PC-9 (cell line): ENCODE data around the gene ZP1. TPM values are rescaled to one million over a fixed set of nuclear protein-coding genes. Genes with fewer than 3 reads are reported as not detected.

Experiments used
- BruUV-seq: library from RNA; stranded (reverse); fragments of 400-500 nt; replicated peaks from 2 replicates; lab custom pipeline; 2021; lab: Mats Ljungman, UMichigan
- CTCF ChIA-PET: fragments of 300-600 bp; sonication (Branson Sonifier 250); formaldehyde crosslinking; loops from one replicate; lab custom pipeline; 2022; ENCODE audit warnings: antibody characterized with exemption; lab: Charles Lee
- POLR2A ChIA-PET: fragments of 300-600 bp; sonication (Branson Sonifier 250); formaldehyde crosslinking; loops from one replicate; lab custom pipeline; 2022; ENCODE audit warnings: antibody characterized with exemption; ENCODE audit not compliant: unreplicated experiment; lab: Charles Lee
- DNase-seq, 2 experiments: peaks; one replicate each; pipeline versions ENCODE4 v3.0.0 to v3.0.0-alpha.2; 2015 to 2022; ENCODE audit warnings: mixed read lengths in 1 of 2
- H2AFZ ChIP-seq: fragments of 200-600 bp; sonication (generic); 2 replicates; pipeline ENCODE4 v1.8.1; 2017; ENCODE audit warnings: antibody characterized with exemption
- H3F3A ChIP-seq: fragments of 200-600 bp; sonication (generic); 2 replicates; pipeline ENCODE4 v1.8.1; 2017; ENCODE audit warnings: antibody characterized with exemption, mild to moderate bottlenecking, low read depth; ENCODE audit not compliant: insufficient read depth
- H3K27ac ChIP-seq: fragments of 200-600 bp; sonication (generic); 2 replicates; pipeline ENCODE4 v1.6.1; 2016; ENCODE audit warnings: mixed run types
- H3K27me3 ChIP-seq: fragments of 200-600 bp; sonication (generic); 2 replicates; pipeline ENCODE4 v1.6.1; 2016; ENCODE audit warnings: low read depth, mixed run types; ENCODE audit not compliant: insufficient read depth
- H3K36me3 ChIP-seq: fragments of 200-600 bp; sonication (generic); 2 replicates; pipeline ENCODE4 v1.6.1; 2016; ENCODE audit warnings: low read depth, mixed run types
- H3K4me1 ChIP-seq: fragments of 200-600 bp; sonication (generic); replicated peaks from 2 replicates; pipeline ENCODE4 v1.6.1; 2016; ENCODE audit warnings: mixed run types; ENCODE audit not compliant: insufficient read depth
- H3K4me2 ChIP-seq: fragments of 200-600 bp; sonication (generic); 2 replicates; pipeline ENCODE4 v1.6.1; 2017; ENCODE audit warnings: mixed run types
- H3K4me3 ChIP-seq: fragments of 200-600 bp; sonication (generic); 2 replicates; pipeline ENCODE4 v1.6.1; 2016; ENCODE audit warnings: mixed run types
- H3K79me2 ChIP-seq: fragments of 200-600 bp; sonication (generic); 2 replicates; pipeline ENCODE4 v1.6.1; 2017; ENCODE audit warnings: low read depth, mixed run types
- H3K9me2 ChIP-seq: fragments of 200-600 bp; sonication (generic); 2 replicates; pipeline ENCODE4 v1.8.1; 2017; ENCODE audit warnings: mild to moderate bottlenecking; ENCODE audit not compliant: insufficient read depth
- H3K9me3 ChIP-seq: fragments of 200-600 bp; sonication (generic); 2 replicates; pipeline ENCODE4 v1.8.1; 2016; ENCODE audit warnings: low read depth; ENCODE audit not compliant: insufficient read depth
- H4K20me1 ChIP-seq: fragments of 200-600 bp; sonication (generic); 2 replicates; pipeline ENCODE4 v1.8.1; 2017; ENCODE audit not compliant: insufficient read depth
- EZH2 ChIP-seq: fragments of 200-600 bp; sonication (generic); IDR thresholded peaks from 2 replicates; pipeline ENCODE4 v1.8.0; 2017; ENCODE audit warnings: antibody characterized with exemption, low read depth
- intact Hi-C: fragments of 100-400 bp; cut with micrococcal nuclease; formaldehyde crosslinking; loops from one replicate; pipeline ENCODE4 v1.10.0; 2022; ENCODE audit not compliant: unreplicated experiment
- total RNA-seq: library from RNA; stranded (reverse); gene quantifications from 2 replicates; pipeline ENCODE4 v1.2.3, GENCODE V29; 2021
- TF ChIP-seq, protein P1 (sequence below): fragments of 200-600 bp; sonication (generic); conservative IDR thresholded peaks from 2 replicates; pipeline ENCODE4 v1.6.1; 2017; ENCODE audit warnings: mixed run types, antibody characterized with exemption, mild to moderate bottlenecking, moderate library complexity

Gene ZP1
- total RNA-seq, 1 experiment from 2014 or later = not detected

DNA sequence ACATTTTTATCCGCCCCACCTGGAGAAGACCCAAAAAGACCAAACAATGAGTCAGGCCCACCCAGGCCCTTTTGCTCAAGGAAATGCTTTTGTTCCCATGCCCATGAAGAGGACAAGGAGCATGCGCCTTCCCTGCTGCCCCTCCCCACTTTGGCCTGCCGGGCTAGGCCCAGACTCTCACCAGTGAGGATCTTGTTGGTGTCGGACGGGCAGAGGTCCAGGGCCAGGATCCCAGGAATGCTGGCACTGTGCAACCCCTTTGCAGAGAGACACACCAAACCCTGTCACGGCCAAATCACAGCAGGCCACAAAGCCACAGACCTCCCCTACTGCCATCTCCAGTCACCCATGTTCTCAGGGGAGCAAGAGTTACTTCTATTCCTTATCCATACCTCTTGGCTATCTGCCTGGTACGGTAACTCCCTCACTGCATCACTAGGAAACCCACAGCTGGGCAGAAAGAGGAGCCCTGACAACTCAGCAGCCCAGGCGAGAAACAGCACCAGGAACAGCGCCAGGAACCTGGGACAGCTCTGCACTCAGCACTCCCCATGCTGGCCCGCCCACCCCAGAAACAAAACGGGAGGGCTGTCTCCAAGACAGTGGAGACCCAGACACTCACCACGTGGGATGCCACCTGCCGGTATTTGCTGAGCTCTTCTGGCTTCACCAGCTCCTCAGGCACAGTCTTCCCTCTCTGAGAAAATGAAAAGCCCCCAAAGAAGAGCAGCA, 33.5 kb downstream of the ZP1 start:
- no peaks in the 10 kb centered on the region for H3K9me3 ChIP-seq
- H3K79me2 ChIP-seq = peaks cover 39% of the 10 kb centered on the region
- H4K20me1 ChIP-seq = peaks cover 35% of the 10 kb centered on the region
- no peak overlapping the region for H2AFZ ChIP-seq
- peaks cover 36% of the 10 kb centered on the region for H3F3A ChIP-seq
- no peaks in the 10 kb centered on the region for H3K27me3 ChIP-seq
- H3K4me3 ChIP-seq = no peak overlapping the region
- H3K4me2 ChIP-seq = no peak overlapping the region
- no peak for DNase-seq
- BruUV-seq = no TSS peak
- no peak overlapping the region for H3K27ac ChIP-seq
- TF ChIP-seq, protein P1, sequence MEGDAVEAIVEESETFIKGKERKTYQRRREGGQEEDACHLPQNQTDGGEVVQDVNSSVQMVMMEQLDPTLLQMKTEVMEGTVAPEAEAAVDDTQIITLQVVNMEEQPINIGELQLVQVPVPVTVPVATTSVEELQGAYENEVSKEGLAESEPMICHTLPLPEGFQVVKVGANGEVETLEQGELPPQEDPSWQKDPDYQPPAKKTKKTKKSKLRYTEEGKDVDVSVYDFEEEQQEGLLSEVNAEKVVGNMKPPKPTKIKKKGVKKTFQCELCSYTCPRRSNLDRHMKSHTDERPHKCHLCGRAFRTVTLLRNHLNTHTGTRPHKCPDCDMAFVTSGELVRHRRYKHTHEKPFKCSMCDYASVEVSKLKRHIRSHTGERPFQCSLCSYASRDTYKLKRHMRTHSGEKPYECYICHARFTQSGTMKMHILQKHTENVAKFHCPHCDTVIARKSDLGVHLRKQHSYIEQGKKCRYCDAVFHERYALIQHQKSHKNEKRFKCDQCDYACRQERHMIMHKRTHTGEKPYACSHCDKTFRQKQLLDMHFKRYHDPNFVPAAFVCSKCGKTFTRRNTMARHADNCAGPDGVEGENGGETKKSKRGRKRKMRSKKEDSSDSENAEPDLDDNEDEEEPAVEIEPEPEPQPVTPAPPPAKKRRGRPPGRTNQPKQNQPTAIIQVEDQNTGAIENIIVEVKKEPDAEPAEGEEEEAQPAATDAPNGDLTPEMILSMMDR = no peak
- no peak for TF ChIP-seq EZH2
- ChIA-PET POLR2A (no interaction called here), CTCF (interaction anchor here (0.6 kb wide), 2 partner anchors 12 to 80 kb away, joined by 3 to 4 read pairs; no protein-coding TSS in a partner anchor)
- intact Hi-C loops = no loop called here
- H3K36me3 ChIP-seq = peaks cover 50% of the 10 kb centered on the region
- H3K9me2 ChIP-seq = no peaks in the 10 kb centered on the region
- H3K4me1 ChIP-seq = peaks cover 16% of the 10 kb centered on the region

DNA sequence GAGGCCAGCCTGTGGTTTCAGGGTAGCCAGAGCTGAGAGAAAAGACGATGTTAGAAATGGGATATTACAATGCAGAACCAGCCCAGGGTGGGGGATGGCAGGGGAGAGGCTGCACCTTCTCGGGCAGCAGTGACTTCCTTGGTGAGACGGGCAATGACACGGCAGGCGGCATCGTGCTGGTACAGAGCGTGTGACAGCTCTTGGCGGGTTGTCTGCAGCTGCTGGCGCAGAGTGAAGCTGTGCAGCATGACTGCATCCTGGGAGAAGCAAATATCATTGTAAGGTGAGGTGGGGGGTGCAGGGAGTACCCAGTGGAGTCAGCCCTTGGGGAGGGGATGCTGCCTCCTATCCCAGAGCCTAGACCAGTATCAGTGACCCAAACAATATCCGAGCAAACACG, 35.3 kb downstream of the ZP1 start:
- H3K36me3 ChIP-seq = peaks cover 35% of the 10 kb centered on the region
- no peaks in the 10 kb centered on the region for H3K27me3 ChIP-seq
- no peak overlapping the region for H3K4me2 ChIP-seq
- no peaks in the 10 kb centered on the region for H3K9me2 ChIP-seq
- no peak overlapping the region for H3K4me3 ChIP-seq
- no TSS peak for BruUV-seq
- TF ChIP-seq EZH2 = no peak
- TF ChIP-seq, protein P1 = no peak
- CTCF ChIA-PET = no interaction called here
- peaks cover 35% of the 10 kb centered on the region for H4K20me1 ChIP-seq
- H3K9me3 ChIP-seq = no peaks in the 10 kb centered on the region
- peaks cover 23% of the 10 kb centered on the region for H3K4me1 ChIP-seq
- H3K79me2 ChIP-seq = peaks cover 44% of the 10 kb centered on the region
- no peak overlapping the region for H3K27ac ChIP-seq
- intact Hi-C loops = no loop called here
- POLR2A ChIA-PET = no interaction called here
- H3F3A ChIP-seq = peaks cover 41% of the 10 kb centered on the region
- H2AFZ ChIP-seq = no peak overlapping the region
- DNase-seq = no peak

DNA sequence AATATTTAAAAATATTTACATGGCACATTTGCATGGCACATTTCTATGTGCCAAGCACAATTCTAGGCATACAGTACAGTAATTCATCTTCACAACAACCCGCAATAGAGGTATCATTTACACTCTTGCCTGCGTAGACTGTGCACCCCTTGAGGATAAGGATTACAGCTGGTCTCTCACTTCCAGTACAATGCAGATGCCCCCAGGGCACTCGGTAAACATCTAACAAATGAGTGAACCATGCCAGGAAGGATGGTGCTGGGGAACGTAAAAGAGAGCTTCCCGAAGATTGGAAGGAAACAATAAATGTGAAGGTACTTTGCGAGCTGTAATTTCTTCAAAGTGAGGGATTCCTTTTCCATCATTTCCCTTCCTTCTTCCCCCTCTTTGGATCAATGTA, 37.7 kb downstream of the ZP1 start:
- Histone ChIP-seq H3K79me2 (peaks cover 44% of the 10 kb centered on the region), H3K27me3 (peaks cover 18% of the 10 kb centered on the region; the same call in 1 of the 2 replicates), H3K9me2 (no peaks in the 10 kb centered on the region), H3K4me1 (peaks cover 23% of the 10 kb centered on the region), H3K4me2 (peak overlapping the region; percentile 97), H3K36me3 (peaks cover 18% of the 10 kb centered on the region), H3F3A (peaks cover 35% of the 10 kb centered on the region), H4K20me1 (peaks cover 35% of the 10 kb centered on the region), H3K27ac (peak overlapping the region; percentile 81), H2AFZ (peak overlapping the region; percentile 89; the same call in 1 of the 2 replicates), H3K9me3 (no peaks in the 10 kb centered on the region), H3K4me3 (peak overlapping the region; percentile 90)
- BruUV-seq = no TSS peak
- TF ChIP-seq EZH2 = no peak
- TF ChIP-seq, protein P1 = no peak
- intact Hi-C loops = loop anchor here (5.0 kb wide), 1 partner anchor 247 kb away; no protein-coding TSS in a partner anchor
- DNase-seq = no peak
- POLR2A ChIA-PET = interaction anchor here (0.6 to 0.8 kb wide), 2 partner anchors 146 to 256 kb away, joined by 4 read pairs; partner anchors contain the start of gene VPS37C
- CTCF ChIA-PET = interaction anchor here (1.5 kb wide), 1 partner anchor 10 kb away, joined by 3 read pairs; no protein-coding TSS in a partner anchor
